ENCODE data around the gene ARL14EPL. TPM values are rescaled to one million over a fixed set of nuclear protein-coding genes. Genes with fewer than 3 reads are reported as not detected.

Gene ARL14EPL
- total and polyA plus RNA-seq, 7 donors: 0.03 to 0.08 TPM; not detected in 5

- Histone ChIP-seq H3K36me3 (ENCODE audit: insufficient read depth in 1 of 2, low read depth in 1 of 2) (no peaks in the 10 kb centered on the region), H3K4me1 (no peaks in the 10 kb centered on the region), H3K4me3 (no peak overlapping the region), H3K27me3 (ENCODE audit: insufficient read depth in 3 of 3, low read length in 2 of 3) (no peaks in the 10 kb centered on the region), H3K27ac (no peak overlapping the region), H3K9me3 (no peaks in the 10 kb centered on the region)
- ATAC-seq: no peak
- 76 to 82% (median 77%) methylated on average over 5 of the region's 5 CpGs for WGBS, 3 donors
- DNase-seq: no peak
- intact Hi-C loops (cut with DNase I): no loop called here
- TF ChIP-seq CTCF (IDR thresholded peaks at IDR 0.05): no peak
Observed at GRCh38 chr5:115992848-115993350, 39.4 kb upstream of the ARL14EPL start.

DNA sequence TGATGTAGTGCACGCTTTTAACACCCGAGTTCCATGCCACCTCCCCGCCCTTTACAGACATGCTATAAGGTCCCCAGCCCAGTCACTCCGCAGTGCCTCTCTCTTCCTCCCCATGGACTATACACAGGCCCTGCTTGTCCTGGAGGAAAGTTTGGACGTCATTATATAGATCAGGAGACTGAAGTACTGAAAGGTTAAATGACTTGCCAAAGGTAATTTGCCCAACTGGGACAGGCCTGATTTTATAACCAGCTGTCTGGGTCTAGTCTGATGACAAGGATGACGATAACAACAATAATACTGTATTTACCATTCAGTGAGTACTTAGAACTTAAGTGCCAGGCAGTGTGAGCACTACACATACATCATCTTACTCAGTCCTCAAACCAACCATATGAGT, 36.9 kb upstream of the ARL14EPL start:
- no peak overlapping the region for H3K27ac ChIP-seq
- H3K4me3 ChIP-seq: no peak overlapping the region
- H3K9me3 ChIP-seq: no peaks in the 10 kb centered on the region
- no peak for TF ChIP-seq CTCF (IDR thresholded peaks at IDR 0.05)
- intact Hi-C loops (cut with DNase I): no loop called here
- 80 to 85% (median 82%) methylated on average over 6 of the region's 6 CpGs for WGBS, 3 donors
- no peak for DNase-seq
- no peaks in the 10 kb centered on the region for H3K36me3 ChIP-seq (ENCODE audit: insufficient read depth in 1 of 2, low read depth in 1 of 2)
- no peaks in the 10 kb centered on the region for H3K27me3 ChIP-seq (ENCODE audit: insufficient read depth in 3 of 3, low read length in 2 of 3)
- H3K4me1 ChIP-seq: no peaks in the 10 kb centered on the region
- no peak for ATAC-seq

GRCh38 chr5:116002116-116002906, 30.0 kb upstream of the ARL14EPL start:
- WGBS, 3 donors: 76 to 80% (median 79%) methylated on average over 6 of the region's 6 CpGs
- ATAC-seq (no peak), DNase-seq (no peak)
- Histone ChIP-seq H3K4me1 (no peaks in the 10 kb centered on the region), H3K4me3 (no peak overlapping the region), H3K27me3 (ENCODE audit: insufficient read depth in 3 of 3, low read length in 2 of 3) (no peaks in the 10 kb centered on the region), H3K27ac (no peak overlapping the region), H3K36me3 (ENCODE audit: insufficient read depth in 1 of 2, low read depth in 1 of 2) (no peaks in the 10 kb centered on the region), H3K9me3 (no peaks in the 10 kb centered on the region)
- no peak for TF ChIP-seq CTCF (IDR thresholded peaks at IDR 0.05)
- intact Hi-C loops (cut with DNase I): no loop called here

DNA sequence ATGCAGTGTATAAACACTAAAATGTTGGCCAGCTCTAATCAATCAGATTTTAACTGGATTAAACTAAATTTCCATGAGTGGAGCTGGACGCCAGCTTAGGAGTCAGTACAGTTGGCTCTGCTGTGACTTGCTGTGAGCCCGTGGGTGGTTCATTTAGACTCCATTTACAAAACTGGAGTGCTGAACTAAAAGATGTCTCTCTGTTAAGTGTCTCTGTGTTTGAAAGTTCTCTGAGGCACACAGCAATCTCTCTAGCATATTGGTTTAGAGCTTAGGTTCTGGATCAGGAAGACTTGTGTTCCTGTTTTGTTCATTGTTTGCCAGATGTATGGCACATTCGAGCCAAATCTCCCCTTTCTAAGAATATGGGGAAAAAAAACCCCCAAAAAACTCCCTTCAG, 28.0 kb upstream of the ARL14EPL start:
- intact Hi-C loops (cut with DNase I): no loop called here
- TF ChIP-seq CTCF (IDR thresholded peaks at IDR 0.05): no peak
- DNase-seq: no peak
- WGBS, 3 donors: 67 to 69% (median 67%) methylated on average over 3 of the region's 3 CpGs
- Histone ChIP-seq H3K27ac (no peak overlapping the region), H3K27me3 (ENCODE audit: insufficient read depth in 3 of 3, low read length in 2 of 3) (no peaks in the 10 kb centered on the region), H3K4me3 (no peak overlapping the region), H3K4me1 (no peaks in the 10 kb centered on the region), H3K36me3 (ENCODE audit: insufficient read depth in 1 of 2, low read depth in 1 of 2) (no peaks in the 10 kb centered on the region), H3K9me3 (no peaks in the 10 kb centered on the region)
- no peak for ATAC-seq

Data from psoas muscle (tissue), 8 donors.